GM12801 (cell line): ENCODE data around the gene TMEM161A.

Experiments used
- CTCF ChIP-seq: IDR thresholded peaks from one replicate; pipeline ENCODE4 v1.5.1; 2011; ENCODE audit warnings: control low read depth; ENCODE audit not compliant: insufficient read length; ENCODE audit errors: extremely low read depth

The TMEM161A gene

GRCh38 chr19:19083413-19084178 is 54.7 kb downstream of the TMEM161A start:
- TF ChIP-seq CTCF: no peak

GRCh38 chr19:19081642-19082151 is 56.6 kb downstream of the TMEM161A start:
- no peak for TF ChIP-seq CTCF

GRCh38 chr19:19079571-19079970 is 58.7 kb downstream of the TMEM161A start:
- TF ChIP-seq CTCF: no peak

- no peak for TF ChIP-seq CTCF
Observed at GRCh38 chr19:19078801-19079200, 59.5 kb downstream of the TMEM161A start.

GRCh38 chr19:19077103-19077502 is 61.2 kb downstream of the TMEM161A start:
- TF ChIP-seq CTCF: no peak

GRCh38 chr19:19076476-19076875 is 61.8 kb downstream of the TMEM161A start:
- TF ChIP-seq CTCF: no peak

- no peak for TF ChIP-seq CTCF
Observed at GRCh38 chr19:19075126-19075525, 63.2 kb downstream of the TMEM161A start.
